Glomerular visceral epithelial cell (primary cell): Measurements from ENCODE around the gene TSPEAR.

Experiments
- DNase-seq: peaks from one replicate; pipeline ENCODE4 v3.0.0-alpha.2; 2016; ENCODE audit errors: extremely low spot score

TSPEAR gene

DNA sequence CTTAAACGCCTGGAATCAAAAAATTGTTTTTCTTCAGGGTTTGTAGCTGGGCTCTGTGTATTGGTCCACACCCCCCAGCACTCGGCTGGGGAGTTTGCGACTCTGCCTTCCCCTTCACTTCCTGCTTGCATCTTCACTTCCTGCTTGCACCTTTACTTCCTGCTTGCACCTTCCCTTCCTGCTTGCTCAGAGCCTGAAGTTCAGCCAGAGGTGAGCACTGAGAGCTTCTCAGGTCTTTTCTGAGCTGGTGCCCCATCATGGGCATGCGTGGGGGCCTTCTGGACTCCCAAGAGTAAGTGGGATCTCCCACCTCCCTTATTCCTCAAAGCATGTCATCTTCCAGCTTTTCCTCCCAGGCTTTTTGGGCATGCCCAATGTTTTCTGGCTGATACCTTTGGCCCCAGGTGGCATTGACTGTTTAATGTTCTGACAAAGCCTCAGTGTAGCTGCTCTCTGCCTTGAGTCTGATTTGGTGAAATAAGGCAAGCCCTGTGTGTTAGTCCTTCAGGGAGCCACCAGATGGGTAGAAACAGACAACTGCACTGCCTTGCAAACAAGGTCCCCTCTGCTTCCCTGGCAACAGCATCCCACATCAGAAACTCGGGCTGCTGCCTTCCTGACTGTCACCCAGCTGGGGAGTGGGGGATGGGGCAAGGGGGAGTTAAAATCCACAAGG is 163.6 kb downstream of the TSPEAR start:
- no peak for DNase-seq

DNA sequence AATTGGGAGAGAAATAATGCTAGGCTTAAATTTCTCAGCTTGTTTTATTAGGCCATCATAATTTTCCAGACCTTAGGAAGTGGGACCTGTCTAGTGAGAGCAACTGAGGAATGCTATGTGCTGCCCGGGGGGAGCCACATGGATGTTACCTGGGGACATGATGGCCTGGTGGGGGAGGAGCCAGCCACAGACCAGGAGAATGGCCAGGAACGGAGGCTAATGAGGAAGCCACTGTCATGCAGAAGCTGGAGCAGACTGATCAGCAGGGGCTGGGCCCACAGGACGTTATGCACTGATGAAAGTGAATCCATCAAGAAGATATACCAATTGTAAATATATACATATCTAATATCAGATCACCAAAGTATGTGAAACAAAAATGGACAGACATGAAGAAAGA is 166.8 kb downstream of the TSPEAR start:
- no peak for DNase-seq

DNA sequence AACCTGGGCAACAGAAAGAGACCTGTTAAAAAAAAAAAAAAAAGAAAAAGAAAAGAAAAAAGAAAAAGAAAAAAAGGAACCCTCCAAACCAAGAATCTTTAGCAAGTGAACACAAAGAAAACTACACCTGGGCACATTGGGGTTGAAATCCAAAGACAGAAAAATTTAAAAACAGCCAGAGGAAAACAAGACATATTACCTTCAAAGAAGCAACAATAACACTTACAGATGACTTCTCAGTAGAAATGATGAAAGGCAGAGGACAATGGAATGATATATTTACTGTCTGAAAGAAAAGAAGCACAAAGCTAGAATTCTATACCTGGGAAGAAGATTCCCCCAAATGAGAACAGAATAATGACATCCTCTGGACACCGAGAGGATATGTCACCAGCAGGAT is 168.7 kb downstream of the TSPEAR start:
- DNase-seq: no peak

DNA sequence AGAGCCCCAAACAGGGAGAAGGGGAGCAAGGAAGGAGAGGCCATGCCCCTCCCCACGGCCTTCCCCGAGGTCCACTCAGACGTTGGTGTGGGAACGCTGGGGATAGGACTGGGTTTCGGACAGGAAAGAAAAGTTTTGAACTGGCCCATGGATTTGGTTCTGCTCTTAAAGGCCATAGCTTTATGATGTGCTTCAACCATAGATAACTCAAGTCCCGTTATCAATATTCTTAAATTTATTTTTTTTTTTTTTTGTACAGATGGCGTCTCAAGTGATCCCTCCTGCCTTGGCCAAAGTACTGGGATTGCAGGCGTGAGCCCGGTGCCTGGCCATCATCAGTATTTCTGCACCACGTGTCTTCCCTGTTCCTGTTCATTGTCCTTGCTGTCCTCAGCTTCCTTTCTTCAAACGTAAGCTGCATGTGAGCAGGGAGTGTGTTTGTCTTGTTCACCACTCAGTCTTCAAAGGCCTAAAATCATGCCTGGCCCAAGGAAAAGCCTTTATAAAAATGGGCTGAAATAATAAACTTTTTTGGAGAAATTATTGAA is 170.6 kb downstream of the TSPEAR start:
- no peak for DNase-seq

DNA sequence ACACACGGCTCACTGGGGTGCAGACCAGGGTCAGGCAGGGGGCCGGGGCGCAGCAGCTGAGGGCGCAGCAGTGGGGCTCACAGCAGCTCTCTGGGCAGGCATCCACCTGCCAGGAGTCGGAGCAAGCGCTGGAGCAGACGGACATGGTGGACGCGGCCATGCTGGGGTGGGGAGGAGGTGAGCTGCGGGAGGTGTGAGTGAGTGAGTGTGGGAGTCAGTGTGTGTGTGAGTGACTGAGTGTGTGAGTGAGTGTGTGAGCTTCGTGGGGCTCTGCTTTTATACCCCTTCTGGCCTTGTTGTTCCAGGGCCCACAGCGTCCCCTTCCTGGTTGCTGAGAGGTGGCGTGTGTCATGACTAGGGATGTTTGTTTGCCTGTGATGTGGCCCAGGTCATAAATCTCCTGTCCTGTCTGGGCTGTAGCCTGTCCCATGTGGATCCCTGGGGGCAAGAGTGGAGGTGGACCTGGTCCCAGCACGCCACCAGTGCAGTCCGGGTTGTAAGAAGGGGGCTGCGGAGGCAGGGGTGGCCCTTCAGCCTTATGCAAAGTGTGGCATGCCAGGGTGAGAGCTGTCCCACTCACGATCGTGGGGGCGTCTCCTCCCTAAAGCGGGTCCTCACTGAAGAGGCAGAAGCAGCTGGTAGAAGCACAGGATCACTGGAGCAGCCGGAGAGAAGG is 171.2 kb downstream of the TSPEAR start, which contains the start of gene KRTAP10-1:
KRTAP10-1 (minus strand) TSS at position 205 of the 676 bp plus-strand sequence; CDS start at position 160, 45 bp downstream.
- no peak for DNase-seq

DNA sequence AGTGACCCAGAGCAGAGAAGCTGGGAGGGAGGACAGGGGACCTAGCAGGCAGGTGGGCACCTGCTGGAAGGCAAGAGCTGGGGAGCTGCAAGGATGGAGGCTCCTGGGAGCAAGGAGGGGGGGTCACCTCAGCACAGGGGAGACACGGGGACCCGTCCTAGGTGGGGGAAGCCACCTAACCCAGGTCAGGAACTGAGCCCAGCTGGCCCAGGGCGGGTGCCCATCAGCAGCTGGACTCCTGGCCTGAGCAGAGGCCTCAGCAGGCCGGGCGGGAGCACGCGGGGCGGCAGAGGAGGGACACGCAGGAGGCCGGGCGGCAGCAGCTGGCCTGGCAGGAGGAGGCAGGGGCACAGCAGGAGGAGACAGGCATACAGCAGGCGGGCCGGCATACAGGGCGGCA is 172.3 kb downstream of the TSPEAR start:
- no peak for DNase-seq

DNA sequence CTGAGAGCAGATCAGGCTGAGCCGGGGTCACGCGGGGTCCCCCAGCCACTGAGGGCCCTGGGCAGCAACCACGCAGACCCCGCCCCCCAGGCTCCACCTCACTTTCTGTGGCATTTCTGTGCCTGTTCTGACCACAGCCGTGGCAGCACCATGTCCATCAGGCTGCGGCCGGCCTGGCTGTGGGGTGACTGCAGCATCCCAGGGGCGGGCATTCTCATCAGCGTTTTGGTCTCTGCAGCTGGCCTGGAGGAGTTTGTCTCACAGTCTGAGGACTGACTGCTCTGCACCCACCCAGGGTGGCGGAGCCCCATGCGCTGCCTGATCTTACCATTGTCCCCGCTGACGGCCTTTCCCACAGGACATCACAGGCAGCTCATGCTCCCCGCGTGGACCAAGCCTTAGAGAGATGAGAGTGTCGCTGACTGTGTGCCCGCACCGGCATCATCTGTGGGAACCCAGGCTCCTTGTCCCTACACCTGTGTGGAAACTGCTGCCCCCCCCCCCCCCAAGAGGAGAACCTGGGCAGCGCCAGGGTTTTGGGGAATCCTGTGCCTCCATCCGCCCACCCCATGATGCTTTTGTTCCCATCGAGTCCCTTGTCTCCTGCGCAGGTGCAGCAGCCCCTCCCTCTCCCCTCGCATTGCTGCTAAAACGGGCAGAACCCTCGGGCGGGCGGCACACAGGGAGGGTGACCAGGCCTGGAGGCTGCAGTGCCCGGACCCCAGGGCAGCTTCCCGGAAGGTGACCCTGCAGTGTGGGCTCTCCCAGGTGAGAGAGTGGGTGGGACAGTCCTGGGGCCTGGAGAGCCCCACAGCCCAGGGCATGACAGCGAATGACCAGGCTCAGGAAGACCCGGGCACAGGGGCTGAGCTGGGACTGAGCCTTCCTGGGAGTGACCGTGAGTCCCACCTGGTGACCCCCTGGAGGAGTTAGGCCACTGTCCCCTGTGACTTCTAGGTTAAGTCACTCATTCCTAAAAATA is 173.2 kb downstream of the TSPEAR start:
- DNase-seq: no peak

DNA sequence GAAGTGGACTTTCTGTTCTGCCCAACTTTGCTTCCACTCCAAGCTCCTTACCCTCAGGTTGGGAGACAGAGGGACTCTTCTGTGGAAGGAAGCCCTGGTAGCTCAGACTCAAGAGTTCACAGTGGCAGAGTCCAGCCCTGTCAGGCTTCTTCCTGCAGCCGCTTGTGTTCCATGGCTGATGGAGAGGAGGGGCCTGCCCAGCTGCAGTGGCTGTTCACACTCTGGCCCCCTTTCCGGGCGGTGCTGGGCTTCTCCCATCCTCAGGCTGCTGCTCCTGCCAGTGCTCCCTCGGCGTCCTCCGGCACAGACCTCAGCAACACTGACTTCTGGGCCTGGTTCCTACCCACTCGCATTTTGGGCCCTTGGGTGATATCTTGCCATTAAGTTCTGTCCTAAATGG is 175.4 kb downstream of the TSPEAR start:
- DNase-seq: no peak

DNA sequence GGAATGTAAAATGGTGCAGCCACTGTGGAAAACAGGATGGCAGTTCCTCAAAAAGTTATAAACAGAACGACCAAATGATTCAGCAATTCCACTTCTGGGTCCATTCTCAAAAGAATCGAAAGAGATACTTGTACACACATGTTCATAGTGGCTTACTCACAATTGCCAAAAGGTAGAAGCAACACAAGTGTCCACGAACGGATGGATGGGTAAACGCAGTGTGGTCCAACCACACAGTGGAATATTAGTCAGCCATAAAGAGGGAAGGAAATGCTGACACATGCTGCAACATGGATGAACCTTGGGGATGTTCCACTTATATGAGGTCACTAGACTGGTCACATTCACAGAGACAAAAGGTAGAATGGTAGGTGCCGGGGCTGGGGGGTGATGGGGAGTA is 176.7 kb downstream of the TSPEAR start:
- no peak for DNase-seq

DNA sequence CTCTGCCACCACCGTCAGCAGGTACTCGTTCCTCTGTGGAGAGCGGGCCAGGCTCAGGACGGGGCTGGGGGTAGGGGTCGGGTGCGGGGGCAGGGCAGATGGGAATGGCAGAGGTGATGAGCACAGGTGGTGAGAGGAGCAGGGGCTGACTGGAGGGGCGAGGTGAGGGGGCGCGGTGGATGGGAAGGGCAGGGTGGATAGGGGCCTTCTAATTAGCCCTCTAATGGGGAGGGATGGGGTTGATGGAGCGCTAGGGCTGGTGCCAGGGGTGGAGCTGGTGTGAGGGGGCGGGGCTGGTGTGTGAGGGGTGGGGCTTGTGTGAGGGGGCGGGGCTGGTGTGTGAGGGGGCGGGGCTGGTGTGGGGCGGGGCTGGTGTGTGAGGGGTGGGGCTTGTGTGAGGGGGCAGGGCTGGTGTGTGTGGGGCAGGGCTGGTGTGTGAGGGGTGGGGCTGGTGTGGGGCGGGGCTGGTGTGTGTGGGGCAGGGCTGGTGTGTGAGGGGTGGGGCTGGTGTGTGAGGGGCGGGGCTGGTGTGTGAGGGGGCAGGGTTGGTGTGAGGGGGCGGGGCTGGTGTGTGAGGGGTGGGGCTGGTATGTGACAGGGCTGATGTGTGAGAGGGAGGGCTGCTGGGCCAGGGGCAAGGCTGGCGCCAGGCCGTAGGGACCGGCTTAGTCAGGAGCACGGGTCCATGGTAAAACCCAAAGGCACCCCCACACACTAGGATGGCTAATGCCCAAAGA is 177.3 kb downstream of the TSPEAR start:
- DNase-seq: no peak

DNA sequence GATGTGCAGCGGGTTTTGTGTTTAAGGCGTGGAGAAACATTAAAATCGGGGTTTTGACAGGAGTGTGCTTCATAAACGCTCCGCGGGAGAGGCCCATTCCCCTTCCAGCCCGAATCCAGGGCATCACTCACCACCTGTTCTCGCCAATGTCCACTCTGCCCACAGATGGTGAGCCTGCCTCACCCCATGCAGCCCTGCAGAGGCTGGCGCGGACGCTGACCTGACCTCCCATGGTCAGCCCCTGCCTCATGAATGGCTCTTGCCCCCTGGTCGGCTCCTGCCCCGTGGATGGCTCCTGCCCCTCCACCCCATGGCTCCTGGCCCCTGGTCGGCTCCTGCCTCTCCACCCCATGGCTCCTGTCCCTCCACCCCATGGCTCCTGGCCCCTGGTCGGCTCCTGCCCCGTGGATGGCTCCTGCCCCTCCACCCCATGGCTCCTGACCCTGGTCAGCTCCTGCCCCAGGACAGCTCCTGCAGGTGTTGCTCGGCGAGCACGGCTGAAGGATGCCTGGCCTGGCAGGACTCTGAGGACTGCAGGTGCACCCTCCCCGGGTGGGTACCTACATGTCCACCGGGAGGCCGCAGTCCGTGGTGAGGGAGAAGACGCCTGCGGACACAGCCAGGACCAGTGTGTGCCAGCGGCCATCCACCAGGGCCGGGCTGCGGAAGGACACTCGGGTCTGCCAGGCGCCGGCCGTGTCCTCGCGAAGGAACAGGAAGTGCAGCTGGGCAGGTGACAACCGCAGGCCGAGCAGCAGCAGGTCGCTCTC is 178.1 kb downstream of the TSPEAR start:
- DNase-seq: no peak

DNA sequence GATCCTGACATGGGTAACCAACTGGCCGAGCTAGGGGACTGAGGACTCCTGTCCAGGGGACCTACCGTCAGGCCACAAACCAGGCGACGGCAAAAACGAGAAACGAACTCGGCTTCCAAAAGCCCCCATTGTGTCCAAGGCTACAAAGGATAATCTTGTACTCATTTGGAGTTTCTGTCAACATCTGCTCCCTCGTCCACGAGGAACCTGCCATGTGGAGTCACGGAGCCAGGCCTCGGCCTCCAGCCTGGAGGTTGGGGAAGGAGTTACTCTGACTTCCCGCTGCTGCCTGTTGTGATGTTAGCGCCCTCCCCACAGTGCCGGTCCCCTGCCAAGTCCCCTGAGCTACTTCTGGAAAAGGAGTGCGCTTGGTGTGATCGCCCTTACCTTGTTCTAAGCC is 178.7 kb downstream of the TSPEAR start:
- DNase-seq: no peak

DNA sequence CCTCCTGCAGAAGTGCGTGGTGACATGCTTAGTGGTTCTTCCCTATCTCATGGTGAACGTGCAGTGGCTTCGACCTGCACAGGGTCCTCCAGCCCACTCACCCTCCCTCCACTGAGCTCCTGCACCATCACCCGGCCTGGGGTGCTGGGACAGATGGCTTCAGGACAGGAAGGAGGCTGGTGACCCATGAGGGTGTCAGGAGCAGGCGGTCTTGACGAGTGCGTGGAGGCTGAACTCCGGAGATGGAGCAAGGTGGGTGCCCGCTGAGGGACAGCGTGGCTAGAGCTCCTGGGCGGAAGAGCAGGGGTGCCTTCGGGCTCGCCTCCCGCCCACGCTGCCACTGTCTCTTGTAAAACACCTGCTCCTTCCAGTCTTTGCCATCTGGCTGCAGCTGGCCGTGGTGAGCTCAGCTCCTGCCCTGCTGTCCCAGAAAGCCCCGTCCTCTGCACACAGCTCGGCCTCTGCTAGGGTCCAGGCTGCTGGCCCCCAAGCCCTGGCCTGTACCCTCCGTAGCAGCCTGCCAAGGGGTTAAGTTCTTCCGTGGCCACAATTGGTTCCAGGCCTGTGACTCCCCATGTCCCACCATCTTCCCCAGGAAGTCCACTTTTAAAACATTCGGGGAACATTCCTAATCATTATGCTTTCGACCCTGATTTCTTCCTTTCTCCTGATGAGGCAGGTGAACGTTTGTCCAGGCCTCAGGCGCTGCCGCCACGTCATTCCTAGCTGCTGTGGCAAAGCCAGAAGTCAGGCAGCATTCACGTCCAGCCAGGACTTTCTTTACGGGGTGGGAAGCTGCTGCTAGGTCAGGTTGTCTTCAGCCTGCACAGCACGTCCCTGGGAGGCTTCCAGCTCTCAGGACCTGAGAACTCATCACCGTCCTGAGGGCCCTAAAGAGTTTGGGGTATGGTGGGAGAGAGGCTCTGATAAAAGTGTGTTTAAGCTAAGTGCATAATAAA is 179.5 kb downstream of the TSPEAR start:
- DNase-seq: no peak

DNA sequence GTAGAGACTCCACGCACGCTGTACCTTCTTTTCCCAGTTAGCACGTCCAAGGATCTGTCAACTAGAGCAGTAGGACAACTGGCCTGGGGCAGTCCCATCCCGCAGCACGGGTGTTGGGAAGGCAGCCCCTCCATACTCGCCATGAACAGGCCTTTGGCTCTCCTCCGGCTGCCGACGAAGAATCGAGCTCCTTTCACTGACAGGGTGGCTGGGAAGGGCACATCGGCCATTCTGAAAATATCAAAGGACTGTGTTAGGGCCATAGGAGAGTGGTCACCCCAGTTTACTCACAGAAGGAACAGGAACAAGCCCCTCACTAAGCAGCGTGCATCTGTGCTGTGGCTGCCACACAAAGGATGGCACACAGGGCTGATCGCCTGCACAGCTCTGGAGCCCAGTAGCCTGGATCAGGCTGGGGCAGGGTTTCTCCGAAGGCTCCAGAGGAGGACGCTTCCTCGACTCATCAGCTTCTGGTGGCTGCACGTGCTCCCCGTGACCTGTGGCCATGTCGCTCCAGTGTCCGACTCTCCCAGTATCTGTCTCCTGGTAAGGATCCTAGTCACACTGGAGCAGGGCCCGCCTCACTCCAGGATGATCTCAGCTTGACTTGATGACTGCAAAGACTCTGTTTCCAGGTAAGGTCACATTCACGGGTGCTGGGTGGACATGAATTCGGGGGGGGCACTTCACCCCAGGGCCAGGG is 180.3 kb downstream of the TSPEAR start:
- no peak for DNase-seq

DNA sequence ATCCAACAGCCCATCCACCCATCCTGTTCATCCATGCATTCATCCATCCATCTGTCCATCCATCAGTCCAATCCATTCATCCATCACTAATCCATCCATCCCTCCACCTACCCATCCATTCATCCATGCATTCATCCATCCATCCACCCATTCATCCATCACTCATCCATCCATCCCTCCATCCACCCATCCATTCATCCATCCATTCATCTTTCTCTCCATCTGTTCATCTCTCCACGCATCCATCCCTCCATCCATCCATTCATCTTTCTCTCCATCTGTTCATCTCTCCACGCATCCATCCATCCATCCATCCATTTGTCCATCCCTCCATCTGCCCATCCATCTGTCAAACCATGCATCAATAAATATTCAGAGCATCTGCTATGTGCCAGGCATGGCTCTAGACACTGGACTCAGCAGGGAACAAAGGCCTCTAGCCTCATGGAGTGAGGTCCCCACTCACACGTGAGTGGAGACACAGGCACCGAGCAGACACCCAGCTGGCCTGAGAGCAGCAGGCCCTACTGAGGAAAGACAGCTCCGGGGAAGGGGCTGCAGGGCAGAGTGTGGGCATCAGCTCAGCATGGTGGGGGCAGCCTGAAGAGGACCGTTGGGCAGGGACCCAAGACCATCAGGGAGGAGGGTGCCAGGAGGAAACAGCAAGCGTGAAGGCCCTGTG is 181.0 kb downstream of the TSPEAR start:
- no peak for DNase-seq

DNA sequence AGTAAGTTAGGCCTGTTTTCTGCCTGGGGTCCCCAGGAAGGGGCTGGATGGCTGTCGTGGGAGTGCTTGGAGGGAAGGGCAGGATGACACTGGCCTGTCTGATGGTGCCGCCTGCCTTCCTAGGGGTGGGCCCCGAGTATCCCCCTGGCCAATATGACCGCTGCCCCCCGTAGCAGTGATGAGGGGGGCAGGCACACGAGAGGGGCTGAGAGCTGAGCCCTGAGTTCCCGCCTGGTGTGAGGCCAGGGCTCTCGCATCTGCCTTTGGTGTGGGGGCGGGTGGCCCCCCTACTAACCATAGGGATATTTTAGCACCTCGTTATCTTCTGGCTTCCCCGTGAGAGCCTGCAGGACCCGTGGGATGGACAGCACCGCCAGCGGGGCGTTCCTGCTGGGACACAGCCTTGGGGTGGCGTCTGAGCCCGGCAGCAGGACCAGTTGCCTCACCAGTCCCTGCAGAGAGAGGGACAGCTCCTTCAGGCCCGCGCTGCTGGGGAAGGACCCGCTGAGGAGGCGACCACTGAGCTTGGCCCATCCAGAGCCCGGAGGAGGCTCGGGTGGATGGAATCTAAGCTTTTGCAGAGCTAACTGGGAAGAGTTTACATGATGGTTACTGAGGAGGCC is 181.8 kb downstream of the TSPEAR start:
- DNase-seq: no peak

DNA sequence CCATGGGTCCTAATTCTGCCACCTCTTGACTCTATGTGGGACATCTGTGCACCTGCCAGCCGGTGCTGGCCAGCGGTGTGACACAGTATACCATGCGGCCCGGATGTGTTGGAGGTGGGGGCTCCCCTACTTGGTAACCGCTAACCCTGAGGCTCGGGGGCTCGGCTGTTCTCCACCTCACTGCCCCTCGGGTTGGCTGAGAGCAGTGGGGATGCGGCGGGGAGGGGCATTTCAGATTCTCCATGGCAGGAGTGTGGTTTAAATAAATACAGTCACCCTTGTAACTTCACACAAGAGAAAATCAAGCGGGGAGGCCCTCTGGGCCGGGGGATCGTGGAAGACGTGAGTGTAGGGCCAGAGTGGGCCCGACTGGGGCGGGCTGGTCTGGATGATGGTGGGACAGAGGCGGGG is 182.4 kb downstream of the TSPEAR start:
- no peak for DNase-seq

DNA sequence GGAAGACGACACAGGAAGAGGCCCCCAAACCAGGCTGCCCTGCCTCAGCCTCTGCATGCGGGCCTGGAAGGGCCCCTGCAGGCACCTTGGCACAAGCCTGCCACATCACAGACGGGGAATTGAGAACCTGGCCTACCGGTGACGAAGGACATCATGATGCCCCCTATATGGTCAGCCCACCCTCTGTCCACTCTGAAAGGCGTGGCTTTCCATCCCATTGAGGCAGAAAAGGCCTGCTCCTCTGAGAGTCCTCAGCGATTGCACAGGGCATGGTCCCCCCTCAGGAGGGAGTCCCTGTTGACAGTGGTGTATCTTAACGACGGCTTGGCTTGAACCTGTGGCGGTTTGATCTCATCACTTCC is 182.8 kb downstream of the TSPEAR start:
- no peak for DNase-seq
